ENCODE data around the gene OR12D3.

OR12D3 gene, protein sequence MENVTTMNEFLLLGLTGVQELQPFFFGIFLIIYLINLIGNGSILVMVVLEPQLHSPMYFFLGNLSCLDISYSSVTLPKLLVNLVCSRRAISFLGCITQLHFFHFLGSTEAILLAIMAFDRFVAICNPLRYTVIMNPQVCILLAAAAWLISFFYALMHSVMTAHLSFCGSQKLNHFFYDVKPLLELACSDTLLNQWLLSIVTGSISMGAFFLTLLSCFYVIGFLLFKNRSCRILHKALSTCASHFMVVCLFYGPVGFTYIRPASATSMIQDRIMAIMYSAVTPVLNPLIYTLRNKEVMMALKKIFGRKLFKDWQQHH

DNA sequence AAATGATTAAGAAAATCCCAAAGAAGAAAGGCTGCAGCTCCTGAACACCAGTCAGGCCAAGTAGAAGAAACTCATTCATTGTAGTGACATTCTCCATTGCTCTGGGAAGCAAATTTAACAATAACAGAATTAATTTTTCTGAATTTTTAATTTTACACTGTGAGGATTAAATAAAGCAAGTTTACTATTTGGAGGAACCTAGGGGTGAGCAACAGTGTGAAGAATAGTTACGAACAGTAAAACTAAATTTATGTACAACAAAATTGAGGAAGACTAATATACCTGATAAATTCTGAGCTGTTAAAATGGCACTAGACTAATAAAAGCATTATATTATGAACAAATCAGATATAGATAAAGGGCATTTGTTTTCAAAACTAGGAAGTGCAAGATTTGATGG, at the start of gene OR12D3:
Gene OR12D3, minus strand, starts transcription at position 101 of the 400 bp plus-strand sequence. Its CDS starts 4 bp downstream, at position 97.
- H3K4me3 ChIP-seq = no peak within 1 kb of the TSS
- DNase-seq (ENCODE audit: low spot score) = no peak
- TF ChIP-seq, protein P1, sequence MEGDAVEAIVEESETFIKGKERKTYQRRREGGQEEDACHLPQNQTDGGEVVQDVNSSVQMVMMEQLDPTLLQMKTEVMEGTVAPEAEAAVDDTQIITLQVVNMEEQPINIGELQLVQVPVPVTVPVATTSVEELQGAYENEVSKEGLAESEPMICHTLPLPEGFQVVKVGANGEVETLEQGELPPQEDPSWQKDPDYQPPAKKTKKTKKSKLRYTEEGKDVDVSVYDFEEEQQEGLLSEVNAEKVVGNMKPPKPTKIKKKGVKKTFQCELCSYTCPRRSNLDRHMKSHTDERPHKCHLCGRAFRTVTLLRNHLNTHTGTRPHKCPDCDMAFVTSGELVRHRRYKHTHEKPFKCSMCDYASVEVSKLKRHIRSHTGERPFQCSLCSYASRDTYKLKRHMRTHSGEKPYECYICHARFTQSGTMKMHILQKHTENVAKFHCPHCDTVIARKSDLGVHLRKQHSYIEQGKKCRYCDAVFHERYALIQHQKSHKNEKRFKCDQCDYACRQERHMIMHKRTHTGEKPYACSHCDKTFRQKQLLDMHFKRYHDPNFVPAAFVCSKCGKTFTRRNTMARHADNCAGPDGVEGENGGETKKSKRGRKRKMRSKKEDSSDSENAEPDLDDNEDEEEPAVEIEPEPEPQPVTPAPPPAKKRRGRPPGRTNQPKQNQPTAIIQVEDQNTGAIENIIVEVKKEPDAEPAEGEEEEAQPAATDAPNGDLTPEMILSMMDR (IDR thresholded peaks at IDR 0.05) = no peak
- no peak within 1 kb of the TSS for H3K27ac ChIP-seq

DNA sequence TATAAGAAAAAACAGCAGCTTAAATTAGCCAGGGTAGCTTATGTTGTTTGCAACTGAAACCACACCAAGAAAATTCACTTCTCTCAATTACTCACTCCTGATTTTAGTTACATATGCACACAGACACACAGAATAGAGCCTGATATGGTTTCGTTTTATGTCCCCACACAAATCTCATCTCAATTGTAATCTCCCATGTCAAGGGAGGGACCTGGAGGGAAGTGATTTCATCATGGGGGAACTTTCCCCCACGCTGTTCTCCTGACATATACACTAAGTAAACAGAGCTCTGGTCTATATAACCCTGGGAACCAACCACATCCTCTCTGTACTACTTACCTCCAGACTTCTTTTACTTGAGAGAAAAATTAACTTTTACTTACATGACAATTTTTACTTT, 49.5 kb upstream of the OR12D3 start:
- Histone ChIP-seq H3K27ac (no peak overlapping the region), H3K4me3 (no peak overlapping the region)
- DNase-seq (ENCODE audit: low spot score) = no peak
- TF ChIP-seq, protein P1 (IDR thresholded peaks at IDR 0.05) = no peak

DNA sequence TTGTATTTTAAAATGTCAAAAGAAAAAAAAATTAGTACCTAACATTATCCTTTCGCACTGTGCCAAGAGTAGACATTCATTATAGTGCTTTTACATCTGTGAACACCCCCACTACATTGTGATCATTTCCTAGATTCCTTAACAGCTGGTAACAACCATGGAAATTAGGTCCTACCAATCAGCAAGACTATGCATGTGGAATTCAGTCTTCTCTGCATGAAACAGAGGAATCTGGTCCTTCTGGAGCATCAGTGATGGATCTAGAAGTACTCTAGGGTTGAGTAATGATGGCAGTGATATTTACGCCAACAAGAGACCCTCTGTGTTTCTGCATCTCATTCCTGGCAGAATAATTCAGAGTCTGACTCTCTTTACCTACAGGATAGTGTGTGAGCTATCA, 49.1 kb upstream of the OR12D3 start:
- no peak overlapping the region for H3K27ac ChIP-seq
- DNase-seq (ENCODE audit: low spot score) = no peak
- TF ChIP-seq, protein P1 (IDR thresholded peaks at IDR 0.05) = no peak
- no peak overlapping the region for H3K4me3 ChIP-seq

DNA sequence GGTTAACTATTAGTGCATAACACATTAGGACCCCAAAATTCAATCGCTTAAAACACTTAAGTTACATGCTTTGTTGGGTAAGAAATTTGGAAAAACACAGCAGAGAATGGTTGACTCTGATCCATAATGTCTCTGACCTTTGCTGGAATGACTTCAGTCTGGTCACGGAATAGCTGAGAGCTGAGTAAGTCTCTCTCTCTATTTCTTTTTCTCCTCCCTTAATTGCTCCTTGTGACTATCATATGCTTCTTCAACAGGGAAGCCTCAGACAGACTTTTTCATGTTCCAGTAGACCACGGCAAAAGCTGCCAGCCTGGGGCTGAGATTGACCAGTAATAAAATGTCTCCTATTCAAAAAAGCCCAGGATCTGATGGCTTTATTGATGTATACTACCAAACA, 44.4 kb upstream of the OR12D3 start:
- Histone ChIP-seq H3K27ac (no peak overlapping the region), H3K4me3 (no peak overlapping the region)
- DNase-seq (ENCODE audit: low spot score) = no peak
- TF ChIP-seq, protein P1 (IDR thresholded peaks at IDR 0.05) = no peak

DNA sequence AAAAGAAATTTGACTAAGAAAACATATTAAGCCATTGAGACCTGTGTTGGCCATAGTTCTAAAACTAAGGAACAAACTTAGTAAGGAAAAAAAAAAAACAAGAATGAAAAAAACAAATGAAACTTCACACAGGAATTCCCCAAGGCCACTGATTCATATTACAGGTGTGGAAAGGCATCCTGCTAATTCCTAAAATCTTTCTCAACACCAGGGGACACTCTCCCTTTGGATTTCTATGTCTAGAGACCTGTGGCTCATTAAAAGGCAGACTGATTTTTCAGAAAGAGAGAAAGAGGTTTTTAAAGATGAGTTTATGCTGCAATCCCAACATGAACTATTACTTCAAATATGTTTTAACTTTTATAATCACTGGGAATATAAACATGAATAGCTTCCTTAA, 39.5 kb upstream of the OR12D3 start, which contains the start of gene OR12D1:
Gene OR12D1, plus strand, starts transcription at position 341 of the 400 bp plus-strand sequence.
- H3K4me3 ChIP-seq = no peak within 1 kb of the TSS
- TF ChIP-seq, protein P1 (IDR thresholded peaks at IDR 0.05) = no peak
- no peak for DNase-seq (ENCODE audit: low spot score)
- no peak within 1 kb of the TSS for H3K27ac ChIP-seq

DNA sequence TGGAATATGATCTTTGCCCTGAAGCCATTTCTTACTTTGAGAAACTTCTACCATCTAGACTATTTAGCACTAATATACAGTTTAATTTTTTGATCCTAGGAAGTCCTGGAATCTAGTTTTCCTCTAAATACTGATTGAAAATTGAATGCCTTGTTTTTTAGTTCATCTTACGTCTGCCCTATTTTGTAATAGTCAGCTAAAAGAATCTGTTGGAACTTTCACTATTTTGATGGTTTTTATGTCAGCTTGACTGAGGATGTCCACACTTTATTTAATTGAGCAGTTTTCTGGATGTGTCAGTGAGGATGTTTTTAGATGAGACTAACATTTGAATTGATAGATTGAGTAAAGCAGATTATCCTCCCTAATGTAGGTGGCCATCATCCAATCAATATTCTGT, 28.7 kb upstream of the OR12D3 start:
- Histone ChIP-seq H3K27ac (no peak overlapping the region), H3K4me3 (no peak overlapping the region)
- TF ChIP-seq, protein P1 (IDR thresholded peaks at IDR 0.05) = no peak
- DNase-seq (ENCODE audit: low spot score) = no peak

DNA sequence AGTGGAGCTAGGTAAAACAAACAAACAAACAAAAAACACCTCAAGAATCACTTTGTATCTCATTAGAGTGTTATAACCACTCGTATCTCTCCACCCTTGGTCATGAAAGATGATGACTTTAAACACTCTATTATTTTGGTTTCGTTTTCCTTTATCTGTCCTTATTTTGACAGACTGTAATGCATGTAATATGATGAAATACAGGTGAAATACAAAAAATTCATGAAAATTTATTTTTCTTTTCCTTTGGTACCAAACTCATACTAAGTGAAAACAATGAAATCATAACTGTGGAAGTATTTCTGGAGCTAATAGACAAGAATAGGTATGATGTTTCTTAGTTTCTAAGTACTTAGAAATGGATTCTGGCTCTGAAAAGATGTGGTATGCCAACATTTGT, 24.4 kb upstream of the OR12D3 start:
- TF ChIP-seq, protein P1 (IDR thresholded peaks at IDR 0.05) = no peak
- no peak for DNase-seq (ENCODE audit: low spot score)
- Histone ChIP-seq H3K27ac (no peak overlapping the region), H3K4me3 (no peak overlapping the region)
